ENCODE data around the gene SLC38A3.
"Not testable (repeated sequence)": the region's sequence is repeated elsewhere in the genome, so short reads cannot be mapped to it uniquely, and the experiment has no call there.

SLC38A3 gene

DNA sequence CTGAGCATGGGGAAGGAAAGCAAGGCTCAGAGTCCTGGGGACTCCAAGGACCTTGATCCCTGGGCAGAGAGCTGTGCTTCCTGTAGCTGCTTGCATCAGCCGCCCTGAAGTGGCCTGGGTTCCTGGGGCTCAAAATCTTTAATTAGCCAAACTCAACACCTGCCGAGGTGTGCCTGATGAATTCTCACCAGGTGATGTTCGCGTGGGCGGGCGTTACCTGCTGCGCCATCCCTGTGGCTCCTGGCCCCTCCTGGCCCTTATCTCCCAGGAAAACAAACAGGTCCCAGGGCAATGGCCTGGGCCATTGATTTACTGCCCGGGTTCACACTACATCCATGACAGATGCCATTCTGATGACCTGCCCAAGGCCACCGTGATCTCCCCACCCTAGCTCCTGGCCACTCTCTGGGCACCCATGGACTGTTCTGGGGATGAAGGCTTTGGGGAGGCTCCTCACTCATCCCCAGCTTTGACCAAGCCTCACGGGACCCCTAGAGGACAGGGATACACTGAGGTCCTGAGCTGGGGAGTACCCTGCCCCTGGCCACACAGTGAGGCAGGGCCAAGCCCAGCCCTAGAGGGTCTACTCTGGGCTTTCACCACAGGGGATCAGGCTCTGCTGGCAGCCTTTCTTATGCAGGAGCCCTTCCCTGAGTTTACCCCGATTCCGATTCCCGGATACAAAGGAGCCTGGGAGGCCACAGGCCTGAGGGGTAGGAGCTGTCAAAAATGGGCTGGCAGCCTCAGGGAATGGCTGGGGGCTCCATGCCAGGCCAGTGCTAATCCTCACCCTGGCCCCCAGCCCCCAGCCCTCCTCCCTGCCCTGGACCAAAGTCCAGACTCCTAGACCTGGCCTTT, 5.7 kb downstream of the SLC38A3 start:
- peak; percentile 72 for DNase-seq (ENCODE audit: low read depth, low spot score)

- DNase-seq (ENCODE audit: low read depth, low spot score) = not testable (repeated sequence)
These were observed 6.3 kb downstream of the SLC38A3 start for GRCh38 chr3:50211368-50211717.

DNA sequence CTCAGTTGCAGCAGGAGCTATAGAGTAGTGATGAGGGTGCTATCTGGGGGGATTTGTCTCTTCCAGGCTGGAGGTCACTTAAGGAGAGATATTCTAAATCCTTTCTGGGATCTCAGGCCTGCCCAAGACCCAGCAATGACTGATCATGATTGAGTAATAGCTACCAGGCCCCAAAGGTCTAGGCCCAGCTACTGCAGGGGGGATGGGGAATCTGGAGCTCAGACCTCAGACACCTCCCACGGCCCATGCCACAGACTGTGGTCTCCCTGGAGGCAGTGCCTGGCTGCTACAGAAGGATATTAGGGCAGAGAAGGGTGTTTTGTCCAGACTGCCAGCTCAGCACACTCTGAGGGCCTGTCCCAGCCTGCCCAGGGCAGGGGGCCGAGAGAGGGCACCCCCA, 6.9 kb downstream of the SLC38A3 start:
- no peak for DNase-seq (ENCODE audit: low read depth, low spot score)

GRCh38 chr3:50212502-50212901, 7.4 kb downstream of the SLC38A3 start:
- DNase-seq (ENCODE audit: low read depth, low spot score) = no peak

DNA sequence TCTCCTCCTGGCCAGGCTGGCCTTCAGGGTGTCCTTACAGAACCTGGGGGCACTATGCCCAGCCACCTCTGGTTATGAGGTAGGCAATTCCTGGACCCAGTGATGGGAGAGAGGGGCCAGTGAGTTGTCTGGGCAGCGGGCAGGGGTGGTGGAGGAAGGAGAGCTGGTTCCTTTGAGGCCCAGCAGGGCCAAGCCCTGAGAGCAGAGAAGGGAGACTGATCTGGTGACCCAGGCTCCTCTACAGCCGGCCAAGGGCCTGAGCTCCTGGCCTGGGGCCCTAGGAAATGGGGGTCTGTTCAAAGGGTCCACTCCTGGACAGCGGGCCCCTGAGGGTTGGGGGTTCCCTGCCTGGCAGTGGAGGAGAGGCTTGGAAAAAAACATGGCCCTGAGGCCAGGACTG, 7.9 kb downstream of the SLC38A3 start:
- no peak for DNase-seq (ENCODE audit: low read depth, low spot score)

GRCh38 chr3:50213373-50213772, 8.3 kb downstream of the SLC38A3 start:
- no peak for DNase-seq (ENCODE audit: low read depth, low spot score)

DNA sequence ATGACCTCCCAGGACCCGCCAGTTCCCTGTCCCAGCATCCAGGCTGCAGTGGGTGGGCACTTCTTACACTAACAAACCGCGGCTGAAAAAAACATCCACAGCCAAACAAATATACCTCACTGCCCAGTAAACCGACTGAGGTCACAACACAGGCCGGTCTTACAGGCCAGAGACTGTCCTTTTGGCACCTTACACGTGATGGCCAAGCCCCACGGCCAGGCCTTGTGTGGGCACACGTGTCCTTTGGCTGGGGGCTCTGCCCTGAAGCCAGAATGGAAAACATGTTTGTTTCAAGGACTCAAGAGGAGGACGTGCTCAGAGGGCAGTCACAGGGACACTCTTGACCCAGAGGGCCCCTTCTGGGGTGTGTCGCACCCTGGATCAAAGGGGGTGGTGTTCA, 9.8 kb downstream of the SLC38A3 start:
- DNase-seq (ENCODE audit: low read depth, low spot score) = no peak

DNA sequence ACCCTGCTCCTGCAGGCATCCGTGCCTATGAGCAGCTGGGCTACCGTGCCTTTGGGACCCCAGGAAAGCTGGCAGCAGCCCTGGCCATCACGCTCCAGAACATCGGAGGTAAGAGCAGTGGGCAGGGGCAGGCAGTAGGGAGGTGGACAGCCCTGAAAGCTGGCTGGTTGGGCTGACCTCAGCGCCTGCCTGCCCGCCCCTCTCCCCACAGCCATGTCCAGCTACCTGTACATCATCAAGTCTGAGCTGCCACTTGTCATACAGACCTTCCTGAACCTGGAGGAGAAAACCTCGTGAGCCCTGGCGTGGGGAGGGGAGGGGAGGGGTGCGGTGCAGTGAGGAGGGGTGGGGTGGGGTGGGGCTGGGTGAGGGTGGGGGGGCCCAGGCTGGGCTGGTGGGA, 10.5 kb downstream of the SLC38A3 start:
- DNase-seq (ENCODE audit: low read depth, low spot score) = peak; percentile 62

- DNase-seq (ENCODE audit: low read depth, low spot score) = no peak
These were observed 12.6 kb downstream of the SLC38A3 start for GRCh38 chr3:50217681-50218080.

DNA sequence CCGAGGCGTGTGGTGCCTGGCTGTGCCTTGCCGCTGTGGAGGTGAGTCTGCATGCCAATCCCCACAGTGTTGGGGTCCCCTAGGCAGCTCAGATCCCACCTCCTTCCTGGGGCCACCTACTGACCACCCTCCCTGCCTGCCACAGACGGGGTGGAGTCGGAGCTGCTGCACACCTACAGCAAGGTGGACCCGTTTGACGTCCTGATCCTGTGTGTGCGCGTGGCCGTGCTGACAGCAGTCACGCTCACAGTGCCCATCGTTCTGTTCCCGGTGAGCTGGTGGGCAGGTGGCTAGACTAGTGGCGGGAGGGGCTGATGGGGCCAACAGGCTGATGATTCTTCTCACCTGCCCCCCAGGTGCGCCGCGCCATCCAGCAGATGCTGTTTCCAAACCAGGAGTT, 13.4 kb downstream of the SLC38A3 start:
- DNase-seq (ENCODE audit: low read depth, low spot score) = no peak

DNA sequence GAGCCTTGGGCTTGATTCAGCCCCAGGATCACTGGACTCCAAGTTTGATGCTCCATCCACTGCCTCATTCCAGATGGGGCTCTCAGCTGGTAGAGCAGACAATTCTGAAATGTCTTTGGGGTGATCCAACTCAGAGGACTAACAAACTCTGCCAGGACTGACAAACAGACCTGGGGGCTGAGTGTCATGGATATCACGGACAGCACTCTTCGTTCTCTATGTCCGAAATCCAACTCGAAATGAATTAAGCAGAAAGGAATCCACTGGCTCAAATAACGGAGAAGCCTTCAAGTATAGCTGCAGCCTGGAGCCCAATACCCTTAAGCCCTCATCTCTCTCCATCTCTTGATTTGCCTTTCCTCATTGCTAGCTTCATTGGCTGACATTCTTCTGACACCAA, 14.2 kb downstream of the SLC38A3 start:
- DNase-seq (ENCODE audit: low read depth, low spot score) = no peak

DNA sequence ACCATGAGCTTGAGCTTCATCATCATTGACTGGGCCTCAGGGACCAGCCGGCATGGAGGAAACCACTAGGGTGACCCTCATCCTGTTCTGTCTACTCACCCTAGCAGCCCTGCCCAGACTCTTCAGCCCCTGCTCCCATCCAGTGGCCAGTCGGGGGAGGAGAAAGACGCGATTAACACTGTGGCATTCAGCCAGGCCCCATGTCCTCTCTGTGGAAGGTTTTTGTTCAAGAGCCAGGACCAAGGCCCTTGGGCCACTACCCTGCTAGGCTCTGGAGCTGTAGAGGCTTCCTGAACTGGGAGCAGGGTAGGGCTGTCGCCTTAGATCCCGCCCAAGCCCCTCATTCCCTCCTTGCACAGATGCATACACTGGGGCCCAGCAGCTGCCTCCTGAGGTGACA, 15.0 kb downstream of the SLC38A3 start:
- no peak for DNase-seq (ENCODE audit: low read depth, low spot score)

DNA sequence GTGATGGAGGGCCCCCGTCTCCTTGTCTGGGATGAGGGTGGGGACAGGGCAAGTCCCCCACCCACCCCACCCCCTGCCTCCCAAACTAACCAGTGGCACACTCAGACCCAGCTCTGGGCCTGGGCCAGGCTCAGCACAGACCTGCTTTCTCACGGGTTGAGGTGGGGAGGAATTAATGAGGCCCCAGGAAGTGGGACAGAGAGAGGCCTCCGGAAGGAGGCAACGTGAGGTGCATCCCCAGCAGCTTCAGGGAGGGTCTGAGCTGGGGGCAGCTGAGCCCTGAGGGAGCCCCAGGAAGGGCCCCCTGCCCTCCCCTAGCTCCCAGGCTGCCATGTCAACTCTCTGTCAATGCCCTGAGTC, 16.0 kb downstream of the SLC38A3 start:
- DNase-seq (ENCODE audit: low read depth, low spot score) = no peak

DNA sequence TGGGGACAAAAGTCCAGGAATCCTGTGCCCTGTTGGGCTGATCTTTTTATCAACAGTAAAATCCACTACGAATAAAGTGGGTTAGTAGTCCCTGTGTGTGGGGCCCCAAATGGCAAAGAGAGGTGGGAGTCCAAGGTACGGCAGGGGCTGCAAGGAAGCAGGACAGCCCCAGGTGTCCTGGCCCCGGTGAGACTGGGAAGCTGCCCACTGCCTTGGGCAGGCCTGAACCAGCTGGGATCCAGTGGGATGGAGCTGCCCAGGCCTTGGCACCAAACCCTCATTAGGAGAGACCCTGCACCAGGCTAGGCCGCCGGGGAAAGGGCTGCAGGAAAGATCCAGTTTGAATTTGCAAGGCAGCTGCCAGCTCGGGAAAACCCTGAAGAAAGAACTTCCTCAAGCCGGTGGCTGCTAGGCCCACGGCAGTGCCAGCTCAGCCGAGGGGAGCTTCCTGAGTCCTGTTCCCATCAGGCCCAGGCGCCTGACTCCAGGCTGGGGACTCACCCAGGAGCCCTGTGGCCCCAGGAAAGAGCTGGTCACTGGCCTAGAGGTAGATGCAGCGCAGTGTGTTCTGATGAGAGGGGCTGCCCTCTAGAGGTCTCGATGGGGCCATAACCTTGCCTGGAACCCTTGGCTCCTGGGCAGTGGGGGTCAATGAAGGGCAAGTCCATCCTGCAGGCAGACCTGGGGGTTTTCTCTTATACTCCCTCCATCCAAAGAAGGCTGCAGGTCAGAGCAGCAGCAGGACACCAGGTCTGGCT, 16.5 kb downstream of the SLC38A3 start:
- no peak for DNase-seq (ENCODE audit: low read depth, low spot score)

DNA sequence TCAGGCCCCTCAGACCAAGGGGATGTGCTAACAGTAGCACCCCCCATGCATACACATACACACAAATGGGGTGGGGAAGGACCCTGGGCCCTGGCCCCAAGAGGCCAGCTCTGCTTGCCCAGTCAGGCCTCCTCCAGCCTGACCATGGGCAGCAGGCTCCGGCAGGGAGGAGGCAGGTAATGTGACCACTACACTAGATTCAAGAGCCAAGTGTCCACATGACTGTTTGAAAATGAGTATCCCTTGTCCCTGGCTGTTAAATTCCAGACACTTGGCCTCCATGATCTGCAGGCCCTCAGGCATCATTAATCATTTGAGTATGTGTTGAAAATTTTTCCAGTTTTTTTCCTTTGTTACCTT, 17.1 kb downstream of the SLC38A3 start:
- DNase-seq (ENCODE audit: low read depth, low spot score) = no peak

DNA sequence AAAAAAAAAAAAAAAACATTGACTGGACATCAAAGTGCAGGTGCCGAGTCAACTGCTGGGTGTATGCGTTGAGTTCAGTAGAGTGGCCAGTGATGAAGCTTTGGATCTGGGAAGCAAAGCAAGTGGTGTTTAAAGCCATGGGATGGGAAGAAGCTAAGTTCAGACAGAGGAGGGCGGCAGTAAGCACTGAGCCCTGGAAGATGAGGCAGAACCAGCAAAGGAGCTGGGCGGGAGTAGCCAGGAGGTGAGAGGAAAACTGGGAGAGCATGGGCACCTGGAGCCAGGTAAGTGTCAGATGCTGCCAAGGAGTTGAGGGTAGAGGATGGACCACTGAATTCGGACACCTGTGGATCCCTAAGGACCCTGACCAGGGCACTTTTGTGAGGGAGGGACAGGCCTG, 19.6 kb downstream of the SLC38A3 start:
- DNase-seq (ENCODE audit: low read depth, low spot score) = no peak

DNA sequence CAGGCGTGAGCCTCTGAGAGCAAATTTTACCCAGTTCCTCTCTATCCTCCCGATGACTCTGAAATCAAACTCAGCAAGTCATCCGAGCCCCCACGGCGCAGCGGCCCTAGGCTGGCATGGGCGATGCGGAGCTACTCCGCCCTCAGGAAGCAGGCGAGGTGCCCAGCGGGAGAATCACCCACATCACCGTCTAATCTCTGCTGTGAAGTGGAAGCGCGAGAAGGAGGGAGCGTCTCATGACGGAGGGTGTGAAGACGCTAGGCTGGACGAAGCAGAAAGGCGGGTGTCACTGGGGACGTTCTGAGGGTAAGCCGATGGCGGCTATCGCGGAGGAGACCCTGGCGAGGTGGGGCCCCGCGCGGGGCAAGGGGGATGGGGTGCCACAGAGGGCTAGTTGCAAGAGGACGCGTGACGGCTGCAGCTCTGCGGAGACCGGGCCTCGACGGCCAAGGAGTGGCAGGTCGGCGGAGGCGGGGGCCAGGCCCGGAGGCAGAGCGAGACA, 21.9 kb downstream of the SLC38A3 start:
- no peak for DNase-seq (ENCODE audit: low read depth, low spot score)

- peak; percentile 91 for DNase-seq (ENCODE audit: low read depth, low spot score)
These were observed 22.5 kb downstream of the SLC38A3 start for GRCh38 chr3:50227390-50228183.

DNA sequence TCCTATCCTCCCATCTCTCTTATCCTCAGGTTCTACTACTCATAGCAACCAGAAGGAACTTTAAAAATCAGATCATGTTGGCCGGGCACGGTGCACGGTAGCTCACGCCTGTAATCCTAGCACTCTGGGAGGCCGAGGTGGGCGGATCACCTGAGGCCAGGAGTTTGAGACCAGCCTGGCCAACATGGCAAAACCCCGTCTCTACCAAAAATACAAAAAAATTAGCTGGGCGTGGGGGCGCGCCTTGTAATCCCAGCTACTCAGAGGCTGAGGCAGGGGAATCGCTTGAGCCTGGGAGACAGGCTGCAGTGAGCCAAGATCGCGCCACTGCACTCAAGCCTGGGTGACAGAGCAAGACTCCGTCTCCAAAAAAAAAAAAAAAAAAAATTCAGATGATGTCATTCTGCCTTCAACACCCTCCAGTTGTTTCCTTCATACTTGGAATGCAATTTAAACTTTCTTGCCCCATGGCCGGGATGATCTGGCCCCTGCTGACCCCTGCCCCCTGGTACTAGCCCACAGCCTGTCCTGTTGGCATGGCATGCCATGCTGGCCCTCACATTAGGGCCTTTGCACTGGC, 23.2 kb downstream of the SLC38A3 start:
- not testable (repeated sequence) for DNase-seq (ENCODE audit: low read depth, low spot score)

DNA sequence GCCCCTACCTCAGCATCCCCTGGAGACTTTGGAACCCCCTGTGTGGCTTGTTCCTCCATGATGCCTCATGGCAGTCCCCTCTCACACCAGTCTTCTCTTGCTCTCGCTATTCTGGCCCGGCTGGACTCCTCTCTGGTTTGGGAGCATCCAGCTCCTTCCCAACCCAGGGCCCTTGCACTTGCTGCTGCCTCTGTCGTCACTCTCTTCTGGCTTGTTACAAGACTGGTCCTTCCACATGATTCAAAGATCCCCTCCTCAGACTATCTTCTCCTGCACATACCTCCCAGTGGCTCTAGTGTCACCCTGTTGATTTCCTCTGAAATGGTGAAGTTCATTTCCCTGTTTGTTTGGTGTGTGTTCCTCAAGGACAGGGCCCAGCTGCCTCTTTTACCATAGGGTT, 24.4 kb downstream of the SLC38A3 start:
- DNase-seq (ENCODE audit: low read depth, low spot score) = no peak

DNA sequence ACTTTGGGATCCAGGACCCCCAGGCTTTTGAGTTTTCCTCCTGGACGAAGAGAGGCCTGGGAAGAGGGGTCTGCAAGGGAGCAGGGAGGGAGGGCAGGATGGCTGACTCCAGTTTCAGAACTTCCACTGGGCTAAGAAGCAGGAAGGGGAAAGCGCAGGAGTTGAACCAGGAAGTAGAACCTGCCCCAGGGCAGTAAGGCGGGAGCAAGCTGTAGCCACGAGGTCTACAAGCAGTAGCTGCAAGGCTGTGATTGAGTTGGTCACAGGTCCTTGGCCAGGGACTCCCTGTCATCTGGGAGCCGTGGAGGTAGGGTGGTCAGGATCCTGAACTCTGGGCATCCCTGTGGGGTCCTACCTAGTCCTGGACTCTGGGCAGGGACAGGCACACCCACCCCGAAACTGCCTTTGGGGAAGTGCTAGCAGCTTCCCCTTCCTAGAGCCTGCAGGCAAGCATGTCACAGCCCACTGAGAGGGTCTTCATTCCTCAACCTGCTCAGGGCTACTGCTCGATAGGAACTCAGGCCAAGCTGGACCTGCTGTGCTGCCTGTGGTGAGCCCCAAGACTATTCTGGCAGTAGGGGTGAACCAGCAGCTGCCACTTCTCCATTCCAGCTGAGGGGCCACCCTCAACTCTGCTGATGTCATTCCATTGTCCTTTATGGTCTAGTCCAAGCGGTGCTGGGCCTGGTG, 25.2 kb downstream of the SLC38A3 start:
- DNase-seq (ENCODE audit: low read depth, low spot score) = no peak

All from ELF-1 (cell line).